Adrenal gland (tissue), 12 donors: ENCODE results near the gene MAML3. TPM values are rescaled to one million over a fixed set of nuclear protein-coding genes. Genes with fewer than 3 reads are reported as not detected.
A peak's percentile ranks its signal among the peaks of the same experiment; 100 is the strongest.

ENCODE experiments used
- DNase-seq, 7 donors: peaks; one replicate each; pipeline ENCODE4 v3.0.0-alpha.2; 2019 to 2020
- H3K27ac ChIP-seq, 5 donors: fragments of 200-600 bp; sonication (generic) in 4 of 5; 1 replicate in 3 of 5; 2 replicates in 2 of 5; pipeline versions ENCODE4 v1.5.1 to v1.8.0; 2016 to 2020; ENCODE audit warnings: mild to moderate bottlenecking in 1 of 5
- H3K27me3 ChIP-seq: fragments of 200-600 bp; 2 replicates; pipeline ENCODE4 v1.8.0; 2021
- H3K36me3 ChIP-seq, 2 donors: fragments of 200-600 bp; replicated peaks in 1 of 2; 1 replicate in 1 of 2; 2 replicates in 1 of 2; pipeline versions ENCODE4 v1.5.1 to v1.8.0; 2018 to 2022
- H3K4me1 ChIP-seq, 2 donors: fragments of 200-600 bp; replicated peaks in 1 of 2; 1 replicate in 1 of 2; 2 replicates in 1 of 2; pipeline versions ENCODE4 v1.5.1 to v1.8.0; 2018 to 2021
- H3K4me3 ChIP-seq, 4 donors: fragments of 200-600 bp; sonication (generic) in 3 of 4; one replicate each; pipeline ENCODE4 v1.5.1; 2016 to 2018
- H3K9me3 ChIP-seq, 3 donors: fragments of 200-600 bp; sonication (generic) in 1 of 3; replicated peaks in 1 of 3; 1 replicate in 2 of 3; 2 replicates in 1 of 3; pipeline versions ENCODE4 v1.5.1 to v1.8.0; 2016 to 2021
- CTCF ChIP-seq, 6 experiments: fragments of 450-650 bp in 4 of 6; fragments of 200-600 bp in 2 of 6; sonication (generic) in 1 of 6; IDR thresholded peaks; 1 replicate in 5 of 6; 2 replicates in 1 of 6; pipeline versions ENCODE4 v1.5.1 to v1.8.0; 2016 to 2021; ENCODE audit warnings: antibody characterized with exemption in 6 of 6, mild to moderate bottlenecking in 2 of 6, moderate library complexity in 1 of 6
- POLR2A ChIP-seq, 2 donors: fragments of 450-650 bp; IDR thresholded peaks; one replicate each; pipeline ENCODE4 v1.6.1; 2017; ENCODE audit warnings: antibody characterized with exemption in 2 of 2, mild to moderate bottlenecking in 2 of 2, moderate library complexity in 1 of 2
- WGBS, 4 donors: extraction: QIAGEN DNeasy Blood & Tissue Kit in 2 of 4; methylation state at CpG; one replicate each; pipeline versions ENCODE4 v1.1.5 to v1.1.7; 2013 to 2017; 5-methylcytosine and 5-hydroxymethylcytosine counted together
- intact Hi-C, 2 donors: fragments of 100-400 bp; cut with DNase I; formaldehyde crosslinking; loops; one replicate each; pipeline versions ENCODE4 v1.14.1 to v1.15.0; 2022 to 2023
- polyA plus RNA-seq, 3 donors: library from polyadenylated mRNA; stranded (reverse); fragments of 200-250 nt in 2 of 3; fragments of 350-450 nt in 1 of 3; fragmentation: Illumina TruSeq in 1 of 3; extraction: RNeasy Lipid Tissue Mini Kit (QIAGEN cat#74804) in 1 of 3; gene quantifications; one replicate each; pipeline ENCODE4 v1.2.3, GENCODE V29; 2013 to 2014
- total RNA-seq, 9 donors: library from RNA; depleted of rRNA in 4 of 9; stranded (reverse); fragments of >200 nt in 4 of 9; fragments of 120-200 nt in 1 of 9; fragmentation: NEBNext Ultra II Directional in 1 of 9; extraction: Animal tissue kit (Norgen Biotek cat#: 25700) in 1 of 9; gene quantifications; one replicate each; pipeline versions ENCODE4 v1.1.0 to v1.2.4, GENCODE V29; 2013 to 2023
- donor health status: healthy with polysubstance abuse.
- donor health status: Bipolar disorder and iron deficiency.
- donor health status: DM: yes; HTN: yes; CAD: no.
- donor health status: DM: no; HTN: no; CAD: no.
- donor health status: DM: no; HTN: no; CAD: no.
- donor health status: DM: yes; HTN: yes; CAD: no.

The MAML3 gene
- total and polyA plus RNA-seq, 12 donors = 2.0 to 15.9 (median 8.4) TPM

- Histone ChIP-seq H3K36me3 (no peaks in the 10 kb centered on the region), H3K9me3 (no peaks in the 10 kb centered on the region), H3K4me1 (peaks cover 24 to 56% of the 10 kb centered on the region in 2 donors), H3K27ac (peak overlapping the region in 3 of 5 donors; percentile 49 to 82 (median 69)), H3K4me3 (no peak overlapping the region), H3K27me3 (no peaks in the 10 kb centered on the region)
- TF ChIP-seq POLR2A (IDR thresholded peaks at IDR 0.05) (no peak), CTCF (IDR thresholded peaks at IDR 0.05) (no peak)
- WGBS, 4 donors = 64 to 83% (median 71%) methylated on average over 3 of the region's 3 CpGs
- intact Hi-C loops = no loop called here
- no peak for DNase-seq
Observed at GRCh38 chr4:139920486-139921002, 233.4 kb downstream of the MAML3 start.

GRCh38 chr4:139919521-139919920, 234.5 kb downstream of the MAML3 start:
- H3K27me3 ChIP-seq = no peaks in the 10 kb centered on the region
- peaks cover 22 to 59% of the 10 kb centered on the region in 2 donors for H3K4me1 ChIP-seq
- intact Hi-C loops = no loop called here
- H3K4me3 ChIP-seq = no peak overlapping the region
- TF ChIP-seq POLR2A (IDR thresholded peaks at IDR 0.05) (no peak), CTCF (IDR thresholded peaks at IDR 0.05) (no peak)
- no peaks in the 10 kb centered on the region for H3K36me3 ChIP-seq
- 28 to 37% (median 32%) methylated on average over 3 of the region's 3 CpGs for WGBS, 4 donors
- peak overlapping the region in 4 of 5 donors; percentile 28 to 82 (median 59) for H3K27ac ChIP-seq
- peak in 3 of 7 donors; percentile 28 to 70 (median 37) for DNase-seq
- no peaks in the 10 kb centered on the region for H3K9me3 ChIP-seq

GRCh38 chr4:139919004-139919403, 235.0 kb downstream of the MAML3 start:
- Histone ChIP-seq H3K36me3 (no peaks in the 10 kb centered on the region), H3K27me3 (no peaks in the 10 kb centered on the region), H3K4me1 (peaks cover 27 to 61% of the 10 kb centered on the region in 2 donors), H3K27ac (peak overlapping the region in 4 of 5 donors; percentile 4 to 82 (median 48)), H3K4me3 (no peak overlapping the region), H3K9me3 (no peaks in the 10 kb centered on the region)
- TF ChIP-seq POLR2A (IDR thresholded peaks at IDR 0.05) (no peak), CTCF (IDR thresholded peaks at IDR 0.05) (no peak)
- intact Hi-C loops = no loop called here
- DNase-seq = no peak

GRCh38 chr4:139918591-139918990, 235.4 kb downstream of the MAML3 start:
- TF ChIP-seq POLR2A (IDR thresholded peaks at IDR 0.05) (no peak), CTCF (IDR thresholded peaks at IDR 0.05) (no peak)
- Histone ChIP-seq H3K9me3 (no peaks in the 10 kb centered on the region), H3K36me3 (no peaks in the 10 kb centered on the region), H3K27ac (peak overlapping the region in 3 of 5 donors; percentile 4 to 82 (median 69)), H3K4me1 (peaks cover 31 to 65% of the 10 kb centered on the region in 2 donors), H3K27me3 (no peaks in the 10 kb centered on the region), H3K4me3 (no peak overlapping the region)
- intact Hi-C loops = no loop called here
- no peak for DNase-seq
- 77 to 86% (median 85%) methylated on average over 7 of the region's 7 CpGs for WGBS, 4 donors
